GM12891 (cell line): Measurements from ENCODE around the gene TRIP4.

Experiments
- PAX5 ChIP-seq: IDR thresholded peaks from 2 replicates; pipeline ENCODE4 v1.6.1; 2011; ENCODE audit warnings: low read length, moderate library complexity, mild to moderate bottlenecking; ENCODE audit not compliant: insufficient read depth, severe bottlenecking
- POLR2A ChIP-seq: IDR thresholded peaks from 2 replicates; pipeline ENCODE4 v1.6.1; 2011; ENCODE audit warnings: low read depth, low read length, control low read depth
- POLR2AphosphoS5 ChIP-seq: IDR thresholded peaks from 2 replicates; pipeline ENCODE4 v1.6.1; 2011; ENCODE audit warnings: low read depth, low read length, control low read depth
- POU2F2 ChIP-seq: IDR thresholded peaks from 2 replicates; pipeline ENCODE4 v1.6.1; 2011; ENCODE audit warnings: low read depth, mild to moderate bottlenecking, control low read depth, low read length, moderate library complexity
- SPI1 ChIP-seq: IDR thresholded peaks from 2 replicates; pipeline ENCODE4 v1.6.1; 2011; ENCODE audit warnings: low read depth, low read length, control low read depth
- TAF1 ChIP-seq: IDR thresholded peaks from 2 replicates; pipeline ENCODE4 v1.6.1; 2011; ENCODE audit warnings: low read depth, low read length, control low read depth

- TF ChIP-seq POLR2A (no peak), POLR2AphosphoS5 (no peak), SPI1 (no peak), POU2F2 (no peak), TAF1 (no peak), PAX5 (no peak)
These were observed 42.5 kb downstream of the TRIP4 start for GRCh38 chr15:64430000-64430735.
